HG03045 (cell line): ENCODE data around the gene COL17A1.

Source experiments
- ATAC-seq: cut with Tn5 transposase; IDR thresholded peaks from one replicate; pipeline ENCODE4 v1.9.1; 2021; ENCODE audit warnings: mild to moderate bottlenecking, moderate library complexity; ENCODE audit not compliant: unreplicated experiment

The COL17A1 gene

DNA sequence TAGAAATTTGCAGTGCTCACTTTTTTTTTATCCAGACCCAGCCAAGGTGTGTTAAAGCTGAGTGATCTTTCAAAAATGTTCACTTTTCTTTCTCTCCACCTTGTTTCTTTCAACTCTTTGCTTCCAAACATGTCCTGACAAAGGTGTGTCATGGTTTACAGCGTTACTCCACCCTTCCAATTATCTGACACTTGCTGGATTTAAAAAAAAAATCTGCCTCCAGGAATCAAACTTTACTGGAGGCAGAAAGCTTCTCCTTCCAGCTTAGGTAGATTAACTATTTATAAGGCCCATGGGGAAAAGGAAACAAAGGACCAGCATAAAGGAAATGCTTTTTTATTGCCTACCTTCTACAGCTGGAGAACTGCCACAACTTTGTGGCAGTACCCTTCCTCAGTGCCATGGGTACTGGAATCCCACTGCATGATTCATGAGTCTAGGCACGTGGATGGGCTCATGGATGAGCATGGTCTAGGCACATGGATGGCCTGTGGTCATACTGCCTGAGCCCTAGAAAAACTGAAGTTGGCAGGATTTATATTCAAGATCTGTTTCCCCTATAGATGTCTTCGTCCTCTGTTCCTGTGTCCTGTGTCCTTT is at the start of gene COL17A1:
Gene COL17A1 (minus strand): TSS at position 80 of the 600 bp plus-strand sequence. CDS start 5,207 bp downstream, outside the sequence.
- no peak for ATAC-seq

DNA sequence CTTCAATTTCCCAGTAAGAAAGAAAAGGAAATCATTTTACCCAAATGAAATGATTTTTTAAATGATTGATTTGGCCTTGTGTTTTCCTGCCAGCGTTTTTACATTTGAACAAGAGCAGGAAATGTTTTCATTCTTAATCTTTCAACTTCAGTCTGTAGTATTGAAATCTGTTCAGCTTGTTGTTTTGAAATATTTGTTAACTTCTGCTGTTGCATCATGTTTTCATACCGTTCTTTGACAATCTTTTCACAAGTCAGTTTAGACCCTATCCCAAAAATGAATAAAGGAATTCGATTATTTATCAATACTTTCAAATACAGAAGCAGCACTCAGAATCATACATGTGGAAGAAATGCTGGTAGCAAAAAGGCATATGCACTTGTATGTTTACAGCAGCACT is 44.4 kb upstream of the COL17A1 start:
- ATAC-seq: no peak

DNA sequence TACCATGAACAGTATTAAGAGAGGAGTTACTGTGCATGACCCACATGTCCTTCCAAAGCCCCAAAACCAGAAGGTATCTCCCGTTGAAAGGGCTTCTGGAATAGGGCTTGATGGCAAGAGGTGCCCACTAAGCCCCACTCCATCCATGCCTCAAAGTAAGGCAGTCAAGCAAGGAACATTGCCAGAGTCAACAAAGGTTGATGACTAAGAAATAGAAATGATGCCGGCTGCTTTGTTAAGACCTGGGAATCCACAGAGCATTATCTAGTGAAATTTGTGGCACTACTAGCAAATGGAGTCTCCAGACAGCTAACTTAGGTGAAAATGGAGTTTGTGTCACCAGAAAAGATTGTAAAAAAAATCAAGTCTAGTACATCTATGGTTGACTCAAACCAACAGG is 42.5 kb upstream of the COL17A1 start:
- ATAC-seq: no peak

DNA sequence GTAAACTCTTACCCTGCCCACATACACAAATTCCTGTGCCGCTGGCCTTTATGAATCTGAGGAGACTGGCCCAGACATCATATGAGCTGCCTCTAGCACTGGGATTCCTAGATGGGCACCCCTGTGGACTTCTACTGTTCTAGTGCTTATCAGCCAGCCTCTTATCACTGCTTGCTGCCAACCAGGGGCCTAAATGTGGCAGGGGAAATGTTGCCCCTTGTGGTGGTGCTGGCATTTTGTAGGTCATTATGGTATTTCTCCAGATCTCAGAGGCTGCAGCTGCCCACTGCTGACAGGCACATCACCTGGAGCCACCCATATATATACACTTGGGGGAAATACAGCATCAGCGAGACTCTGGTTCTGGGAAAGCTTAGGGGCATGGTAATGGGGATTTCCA is 41.7 kb upstream of the COL17A1 start:
- no peak for ATAC-seq

DNA sequence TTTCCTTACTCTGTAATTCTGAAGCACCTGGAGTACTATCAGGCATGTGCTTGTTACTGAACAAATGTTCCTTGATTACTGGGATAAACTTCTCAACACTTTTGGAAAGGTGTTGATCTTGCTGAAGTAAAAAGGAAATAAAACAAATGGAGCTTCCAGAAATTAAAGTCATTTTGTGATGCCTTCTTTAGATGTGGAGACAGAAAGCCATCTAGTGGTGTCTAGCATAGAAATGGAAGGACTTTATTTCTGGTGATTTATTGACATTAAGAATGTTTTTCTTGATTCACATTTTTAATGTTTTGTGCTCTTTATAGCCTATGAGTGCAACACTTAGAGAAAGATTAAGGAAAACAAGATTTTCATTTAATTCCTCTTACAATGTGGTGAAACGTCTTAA is 37.7 kb upstream of the COL17A1 start:
- ATAC-seq: no peak

DNA sequence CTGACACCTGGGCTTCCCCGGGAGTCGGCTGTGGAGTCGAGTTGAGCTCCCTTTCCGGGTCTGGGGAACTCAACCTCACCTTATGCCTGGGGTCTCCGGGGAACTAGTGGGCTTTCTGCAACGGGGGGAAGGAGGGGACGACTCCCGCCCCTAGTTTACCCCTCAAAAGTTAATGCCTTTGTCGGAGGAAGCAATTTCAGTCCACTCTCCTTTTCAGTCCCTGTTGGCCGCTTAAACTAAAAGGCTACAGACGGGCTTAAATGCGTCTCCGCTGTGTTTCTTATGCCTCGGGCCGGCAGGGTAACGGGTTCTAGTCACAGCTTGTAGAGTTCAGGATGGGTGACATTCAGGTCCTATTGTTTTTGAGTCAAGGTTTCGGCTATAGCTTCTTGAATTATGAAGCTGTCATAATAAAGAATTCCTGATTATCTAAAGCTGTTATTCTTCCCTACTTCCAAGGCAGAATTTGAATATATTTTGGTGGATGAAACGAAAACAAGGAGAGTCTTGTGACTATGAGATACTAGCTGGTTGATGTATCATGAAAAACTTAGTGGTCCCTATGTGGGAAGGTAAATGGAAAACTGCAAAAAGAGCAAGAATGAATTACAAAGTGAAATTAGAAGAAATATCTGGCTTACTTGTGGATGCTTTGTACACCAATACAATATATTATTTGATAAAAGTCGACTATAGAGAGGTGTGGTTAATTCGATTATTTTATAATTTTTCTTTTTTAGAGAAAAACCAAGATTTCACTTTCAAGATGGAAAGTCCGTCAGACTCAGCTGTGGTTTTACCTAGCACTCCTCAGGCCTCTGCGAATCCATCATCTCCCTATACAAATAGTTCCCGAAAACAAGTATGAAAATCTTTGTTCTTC is 36.8 kb upstream of the COL17A1 start:
- peak; percentile 1 for ATAC-seq

DNA sequence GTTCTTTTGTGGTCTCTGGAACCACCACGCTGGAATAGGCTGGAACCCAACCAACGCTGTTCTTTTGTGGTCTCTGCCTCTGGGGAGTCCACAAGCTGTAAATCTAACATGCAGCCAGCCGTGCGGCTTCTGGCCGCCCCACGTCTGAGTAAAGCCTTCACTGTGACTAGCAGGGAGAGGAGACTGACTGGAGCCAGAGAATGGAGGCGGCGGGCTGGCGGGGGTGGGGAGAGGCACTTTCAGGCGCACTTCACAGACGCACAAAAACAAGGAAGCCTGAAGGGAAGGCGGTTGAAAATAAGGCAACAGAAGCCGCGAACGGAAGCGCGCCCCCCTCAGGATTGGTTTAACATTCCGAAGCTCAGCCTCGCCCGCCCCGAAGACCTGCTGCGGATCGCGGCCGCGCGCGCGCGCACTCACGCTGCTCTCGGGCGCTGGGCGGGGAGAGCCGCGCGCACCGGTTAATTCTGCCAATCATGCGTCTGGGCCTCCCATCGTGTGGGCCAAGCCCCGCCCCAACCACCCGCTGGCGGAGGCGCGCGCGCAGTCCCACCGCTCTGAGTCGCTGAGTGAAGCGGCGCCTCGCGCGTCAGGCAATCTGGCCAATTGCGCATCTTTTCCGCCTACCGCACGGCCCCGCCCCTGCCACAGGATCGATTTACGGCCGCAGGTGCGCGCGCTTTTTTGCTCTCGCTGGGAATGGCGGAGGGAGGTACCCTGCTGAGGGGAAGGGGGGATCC is 36.0 kb upstream of the COL17A1 start, which contains the start of gene SFR1:
Gene SFR1 (plus strand): TSS at position 687 of the 740 bp plus-strand sequence. CDS start 13 bp downstream, at position 700.
- peak; percentile 92 for ATAC-seq

DNA sequence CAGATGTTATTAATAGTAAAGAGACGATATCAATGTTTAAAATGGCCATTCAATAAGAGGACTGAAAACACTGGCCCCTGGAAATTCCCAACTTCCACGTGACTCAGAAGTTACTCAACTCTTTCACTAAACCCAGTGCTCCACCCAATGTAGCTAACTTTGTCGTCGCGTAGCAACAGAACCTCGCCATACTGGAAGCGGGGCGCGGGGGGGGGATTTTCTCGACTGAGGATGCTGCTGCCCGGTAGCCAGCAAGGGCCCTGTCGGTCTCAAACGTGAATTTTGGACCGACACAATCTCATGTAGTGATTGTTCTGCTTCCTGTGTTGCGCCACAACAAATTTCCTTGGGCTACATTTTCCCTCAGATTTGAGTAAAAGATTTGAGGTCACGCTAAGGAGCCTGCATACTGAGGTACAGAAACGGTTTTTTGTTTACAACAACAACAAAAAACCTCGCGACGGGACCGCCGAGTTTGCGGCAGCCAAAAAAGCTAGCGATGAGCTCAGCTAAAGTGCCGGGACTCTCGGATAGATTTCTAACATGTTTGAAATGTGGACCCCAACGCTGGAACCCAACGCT is 35.3 kb upstream of the COL17A1 start:
- ATAC-seq: peak; percentile 34

DNA sequence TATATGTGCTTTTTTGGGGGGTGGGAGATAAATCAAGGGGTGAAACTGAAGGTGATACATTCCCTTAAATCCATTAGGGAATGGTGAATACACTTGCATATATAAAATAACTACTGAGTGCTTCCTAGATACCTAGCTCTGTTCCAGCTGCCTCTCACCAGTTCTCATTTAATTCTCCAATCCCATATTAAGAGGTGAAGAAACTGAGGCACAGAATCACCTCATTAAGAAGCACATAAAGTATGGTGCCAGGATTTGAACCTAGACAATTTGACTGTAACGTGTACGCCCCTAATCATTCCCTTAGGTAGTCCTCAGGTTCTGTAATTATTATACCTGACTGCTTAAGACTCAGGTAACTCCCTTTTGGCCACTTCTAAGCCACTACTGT is 34.8 kb upstream of the COL17A1 start:
- ATAC-seq: no peak

DNA sequence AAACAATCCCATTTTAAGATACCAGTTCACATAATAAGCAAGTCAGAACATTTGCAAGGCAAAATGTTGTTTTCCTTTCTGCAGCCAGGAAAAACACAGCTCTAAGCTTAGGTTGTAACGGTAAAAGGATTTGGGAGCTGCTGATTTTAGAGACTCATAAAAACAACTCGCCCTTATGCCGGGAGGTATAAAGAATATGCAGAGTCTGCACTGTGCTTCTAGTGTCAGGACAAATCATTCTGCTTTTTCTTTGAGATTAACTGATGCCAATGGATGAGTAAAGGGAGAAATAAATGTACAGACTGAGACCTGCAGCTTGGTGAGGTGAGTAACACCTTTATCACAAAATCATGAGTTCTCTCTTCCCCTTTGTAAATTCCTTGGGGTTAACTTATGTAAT is 34.3 kb upstream of the COL17A1 start:
- no peak for ATAC-seq

DNA sequence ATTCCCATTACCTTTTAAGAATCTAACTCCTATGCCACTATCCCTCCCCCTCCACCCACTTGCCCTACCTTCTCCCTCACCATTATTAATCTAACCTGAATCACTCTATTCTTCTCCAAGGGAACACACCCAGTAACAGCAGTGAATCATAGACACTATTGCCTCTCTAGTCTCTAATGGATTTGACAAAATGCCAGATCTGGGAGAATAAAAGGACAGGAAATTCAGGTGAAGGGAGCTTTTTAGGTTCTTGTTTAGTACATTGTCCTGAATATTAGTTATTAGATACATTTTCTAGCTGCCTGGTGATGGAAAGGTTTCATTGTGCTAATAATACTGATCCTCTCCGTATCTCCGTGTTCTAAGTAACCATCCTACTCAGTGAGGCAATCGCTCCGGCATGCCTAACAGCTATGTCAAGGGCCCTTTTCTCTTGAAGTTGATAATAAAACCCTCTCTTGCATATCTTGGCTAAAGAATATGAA is 32.2 kb upstream of the COL17A1 start:
- ATAC-seq: no peak

DNA sequence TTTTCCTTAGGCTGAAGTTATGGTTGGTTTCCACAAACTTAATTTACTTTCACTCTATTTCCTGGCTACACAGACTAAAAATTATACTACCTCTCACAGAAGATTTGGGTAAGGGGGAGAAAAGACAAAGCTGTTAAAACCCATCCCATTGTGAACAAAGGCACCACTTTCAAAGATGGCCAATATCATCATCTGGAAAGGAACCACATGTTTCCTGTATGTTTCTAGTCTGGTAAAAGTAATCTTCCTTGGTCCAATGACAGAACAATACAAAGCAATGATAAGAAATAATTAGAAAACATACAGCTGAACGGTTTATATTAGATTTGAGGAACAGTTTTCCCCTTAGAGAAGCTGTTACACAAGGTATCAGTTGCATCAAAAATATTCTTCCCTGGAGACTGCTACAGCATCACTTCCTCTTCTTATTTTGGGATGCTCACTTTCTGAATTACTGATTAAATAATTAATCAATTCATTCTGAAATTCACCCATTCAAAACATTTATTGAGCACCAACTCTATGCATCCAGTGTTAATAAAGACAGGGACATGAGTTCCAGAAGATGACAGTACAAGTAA is 27.8 kb upstream of the COL17A1 start:
- no peak for ATAC-seq

DNA sequence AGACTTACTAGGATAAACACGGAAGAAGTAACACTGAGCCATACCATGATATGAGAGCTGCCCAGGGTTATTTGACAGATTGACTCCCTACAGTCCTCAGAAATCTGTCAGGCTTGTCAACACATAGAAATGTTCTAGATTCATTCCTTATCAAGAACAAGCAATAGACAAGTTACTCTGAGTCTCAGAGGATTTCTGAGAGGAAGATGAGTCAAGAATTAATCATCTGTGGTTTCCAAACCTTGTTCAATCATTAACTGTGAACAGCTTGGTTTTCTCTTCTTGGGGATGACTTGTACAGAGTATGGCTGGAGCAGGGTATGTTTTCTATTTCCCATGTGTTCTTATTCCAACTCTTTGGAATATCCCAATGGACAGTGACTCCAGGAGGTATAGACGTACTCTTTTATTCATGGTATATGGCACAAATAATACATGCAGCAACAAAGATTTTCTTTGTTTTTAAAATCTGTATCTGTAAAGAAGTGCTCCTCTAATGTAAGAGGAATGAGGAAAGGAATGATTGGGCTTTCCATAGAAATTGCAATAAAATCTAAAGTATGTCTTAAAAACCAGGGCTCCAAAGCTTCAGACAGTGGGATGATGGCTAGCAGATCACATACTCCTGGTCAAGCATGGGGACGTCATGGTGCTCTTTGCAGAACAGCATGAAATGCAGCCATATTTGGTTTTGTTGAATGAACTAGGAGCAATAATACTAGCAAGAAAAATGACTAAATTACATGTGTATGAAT is 24.4 kb upstream of the COL17A1 start:
- ATAC-seq: peak; percentile 56

DNA sequence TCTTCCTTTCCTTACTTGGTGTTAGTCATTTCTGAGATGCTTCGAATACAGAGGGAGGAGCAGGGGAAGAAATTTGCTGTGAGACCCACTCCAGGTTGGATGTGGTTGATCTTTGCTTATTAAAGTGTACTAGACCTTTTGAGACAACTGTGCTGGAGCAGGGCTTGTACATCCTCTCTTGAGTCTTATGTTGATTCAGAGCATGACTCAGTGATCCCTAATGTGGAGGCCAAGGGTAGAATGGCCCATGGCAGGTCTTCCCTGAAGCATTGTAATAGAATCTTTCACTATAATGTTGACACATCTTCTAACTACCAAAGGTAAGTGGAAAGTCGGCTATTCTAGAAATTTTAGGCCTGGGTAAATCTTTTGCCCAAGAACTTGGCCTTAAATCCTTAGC is 19.2 kb upstream of the COL17A1 start:
- ATAC-seq: no peak

DNA sequence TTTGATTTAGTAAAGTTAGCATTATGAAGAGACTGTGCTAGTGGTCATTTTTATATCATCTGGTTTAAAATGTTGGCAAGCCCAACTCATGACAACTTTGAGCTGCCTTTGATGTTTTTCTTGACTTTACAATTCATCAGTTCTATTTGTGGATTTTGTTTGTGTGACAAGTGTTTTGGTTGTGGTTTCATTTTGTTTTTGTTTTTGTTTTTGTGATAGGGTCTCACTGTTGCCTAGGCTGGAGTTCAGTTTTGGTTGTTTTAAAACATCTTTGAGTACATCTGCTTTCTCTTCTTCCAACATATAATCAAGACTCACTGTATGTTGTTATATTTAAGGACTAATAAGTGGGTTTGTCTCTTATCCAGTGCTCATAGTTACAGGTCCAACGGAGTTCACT is 18.7 kb upstream of the COL17A1 start:
- ATAC-seq: no peak

DNA sequence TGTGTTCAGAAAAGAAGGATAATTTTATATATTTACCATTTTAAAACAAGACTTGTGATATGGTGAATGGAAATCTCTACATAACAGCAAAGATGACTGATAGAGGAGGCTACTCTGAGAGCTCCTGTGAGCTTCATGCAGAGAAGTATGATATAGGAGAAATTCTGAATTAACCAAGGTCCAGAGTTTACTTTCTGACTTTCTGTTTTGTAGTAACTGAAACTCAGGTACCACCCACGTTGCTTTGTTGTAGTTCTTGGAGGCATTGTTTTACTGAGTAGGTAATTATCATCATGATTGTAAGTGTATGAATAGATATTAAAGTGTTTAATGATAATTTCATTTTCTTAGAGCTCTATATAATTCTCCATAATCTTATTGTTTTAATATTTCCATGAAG is 18.3 kb upstream of the COL17A1 start:
- no peak for ATAC-seq

DNA sequence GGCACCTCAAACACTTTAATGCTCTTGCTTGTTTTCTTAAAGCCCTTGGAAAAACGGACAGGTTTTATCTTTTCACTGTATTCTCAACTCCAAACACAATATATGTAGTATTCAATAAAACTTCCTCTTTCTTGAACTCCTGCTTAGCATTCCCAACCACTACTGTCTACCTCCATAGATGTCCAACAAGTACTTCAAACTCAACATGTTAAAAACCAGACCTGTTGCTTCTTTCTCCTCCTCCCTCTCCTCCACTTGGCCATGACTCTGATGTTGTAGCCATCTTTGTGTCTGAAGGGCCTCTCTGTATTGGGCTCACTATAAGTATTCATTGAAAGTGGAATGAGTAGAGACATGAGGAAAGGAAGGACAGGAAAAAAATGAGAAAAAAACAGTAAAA is 16.2 kb upstream of the COL17A1 start:
- ATAC-seq: no peak

DNA sequence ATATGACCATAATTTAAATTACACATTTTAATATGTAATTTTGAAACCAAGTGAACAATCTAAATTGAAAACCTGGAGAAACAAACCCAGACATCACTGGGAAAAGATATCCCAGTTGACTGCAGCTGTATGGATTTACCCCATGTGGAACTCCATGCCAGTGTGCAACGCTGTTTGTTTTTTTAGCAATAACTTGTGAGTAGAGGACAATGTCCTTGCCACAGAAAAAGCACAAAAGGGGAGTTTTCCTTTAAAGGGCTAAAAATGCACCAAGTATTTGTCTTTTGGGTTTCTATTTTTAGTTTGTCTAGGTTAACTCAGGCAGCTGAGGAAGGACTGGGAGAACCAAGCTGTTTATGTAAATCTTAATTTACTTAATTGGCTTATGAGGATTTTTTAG is 15.1 kb upstream of the COL17A1 start:
- no peak for ATAC-seq

DNA sequence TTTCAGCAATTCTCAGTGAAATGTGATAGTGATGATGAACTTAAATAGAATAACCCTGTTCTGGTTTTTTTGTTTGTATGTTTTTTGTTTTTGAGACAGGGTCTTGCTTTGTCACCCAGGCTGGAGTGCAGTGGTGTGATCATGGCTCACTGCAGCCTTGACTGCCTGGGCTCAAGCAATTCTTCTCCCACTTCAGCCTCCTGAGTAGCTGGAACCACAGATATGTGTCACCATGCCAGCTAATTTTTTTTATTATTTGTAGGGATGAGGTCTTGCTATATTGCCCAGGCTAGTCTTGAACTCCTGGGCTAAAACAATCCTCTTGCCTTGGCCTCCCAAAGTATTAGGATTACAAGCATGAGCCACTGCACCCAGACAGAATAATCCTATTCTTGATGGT is 14.3 kb upstream of the COL17A1 start:
- no peak for ATAC-seq

DNA sequence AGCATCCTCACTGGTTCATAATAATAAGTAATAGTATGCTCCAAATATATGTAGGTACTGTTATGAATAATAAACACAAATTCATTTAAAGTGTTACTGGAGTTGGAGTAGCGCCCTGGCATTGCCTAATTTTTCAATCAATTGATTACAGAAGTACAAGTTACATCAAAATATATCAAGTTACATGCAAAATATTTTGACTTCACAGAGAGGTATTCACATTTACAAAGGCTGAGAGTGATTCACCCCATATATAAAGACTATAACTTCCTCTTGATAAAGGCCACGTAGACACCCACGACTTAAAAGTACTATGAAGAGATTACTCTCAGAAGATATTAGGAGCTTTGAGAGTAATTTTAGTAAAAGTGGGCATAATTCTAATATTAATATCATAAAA is 13.6 kb upstream of the COL17A1 start:
- ATAC-seq: no peak
